Neural progenitor cell (in vitro differentiated cells): ENCODE measurements around the gene TMEM184A. TPM values are rescaled to one million over a fixed set of nuclear protein-coding genes. Genes with fewer than 3 reads are reported as not detected.
A peak's percentile ranks its signal among the peaks of the same experiment; 100 is the strongest.

Experiments
- DNase-seq: peaks from one replicate; pipeline ENCODE4 v3.0.0-alpha.2; 2016; ENCODE audit warnings: low spot score
- H2AFZ ChIP-seq: fragments of 200-600 bp; sonication (generic); replicated peaks from 2 replicates; pipeline ENCODE4 v1.6.1; 2016; ENCODE audit warnings: antibody characterized with exemption
- H3F3A ChIP-seq: fragments of 200-600 bp; sonication (generic); 2 replicates; pipeline ENCODE4 v1.6.1; 2016; ENCODE audit warnings: antibody characterized with exemption, low read depth
- H3K27ac ChIP-seq: fragments of 200-600 bp; sonication (generic); 2 replicates; pipeline ENCODE4 v1.5.1; 2016; ENCODE audit warnings: mild to moderate bottlenecking
- H3K27me3 ChIP-seq: fragments of 200-600 bp; sonication (generic); 2 replicates; pipeline ENCODE4 v1.6.1; 2016; ENCODE audit warnings: mild to moderate bottlenecking, moderate library complexity
- H3K36me3 ChIP-seq: fragments of 200-600 bp; sonication (generic); 2 replicates; pipeline ENCODE4 v1.5.1; 2016
- H3K4me1 ChIP-seq: fragments of 200-600 bp; sonication (generic); 2 replicates; pipeline ENCODE4 v1.6.1; 2016; ENCODE audit warnings: mixed run types
- H3K4me2 ChIP-seq: fragments of 200-600 bp; sonication (generic); 2 replicates; pipeline ENCODE4 v1.6.1; 2016
- H3K4me3 ChIP-seq: fragments of 200-600 bp; sonication (generic); 2 replicates; pipeline ENCODE4 v1.5.1; 2016
- H3K79me2 ChIP-seq: fragments of 200-600 bp; sonication (generic); 2 replicates; pipeline ENCODE4 v1.6.1; 2016; ENCODE audit warnings: low read depth
- H3K9ac ChIP-seq: fragments of 200-600 bp; sonication (generic); 2 replicates; pipeline ENCODE4 v1.6.1; 2016
- H3K9me3 ChIP-seq: fragments of 200-600 bp; sonication (generic); 2 replicates; pipeline ENCODE4 v1.5.1; 2016; ENCODE audit warnings: low read depth
- H4K20me1 ChIP-seq: fragments of 200-600 bp; sonication (generic); 2 replicates; pipeline ENCODE4 v1.6.1; 2016; ENCODE audit warnings: low read depth
- H3K27ac Mint-ChIP-seq: 3 replicates; pipeline ENCODE4 v1.8.0; 2021; ENCODE audit warnings: mixed read lengths
- H3K27me3 Mint-ChIP-seq: 2 replicates; pipeline ENCODE4 v1.8.0; 2022; ENCODE audit warnings: low read depth, mild to moderate bottlenecking, inconsistent platforms, moderate library complexity, mixed read lengths; ENCODE audit not compliant: insufficient read depth
- H3K36me3 Mint-ChIP-seq: 3 replicates; pipeline ENCODE4 v1.8.0; 2021; ENCODE audit warnings: mixed read lengths
- H3K4me1 Mint-ChIP-seq: 3 replicates; pipeline ENCODE4 v1.8.0; 2021; ENCODE audit warnings: mixed read lengths
- H3K4me3 Mint-ChIP-seq: 3 replicates; pipeline ENCODE4 v1.8.0; 2021; ENCODE audit warnings: mild to moderate bottlenecking, moderate library complexity, mixed read lengths
- H3K9me3 Mint-ChIP-seq: 3 replicates; pipeline ENCODE4 v1.8.0; 2020; ENCODE audit warnings: mixed read lengths
- CTCF ChIP-seq: fragments of 200-600 bp; sonication (generic); IDR thresholded peaks from 2 replicates; pipeline ENCODE4 v1.5.1; 2017; ENCODE audit warnings: antibody characterized with exemption, mild to moderate bottlenecking
- EZH2 ChIP-seq: fragments of 200-600 bp; sonication (generic); IDR thresholded peaks from 2 replicates; pipeline ENCODE4 v1.6.1; 2017; ENCODE audit warnings: antibody characterized with exemption, mild to moderate bottlenecking, moderate library complexity
- EZH2phosphoT487 ChIP-seq: fragments of 200-600 bp; sonication (generic); IDR thresholded peaks from 2 replicates; pipeline ENCODE4 v1.6.1; 2017; ENCODE audit warnings: antibody characterized with exemption
- total RNA-seq: library from RNA; depleted of rRNA; stranded (reverse); fragments of >200 nt; gene quantifications from 2 replicates; pipeline ENCODE4 v1.2.3, GENCODE V29; 2015; ENCODE audit warnings: low replicate concordance

TMEM184A gene
- total RNA-seq, 1 donor from 2014 or later: 0.17 TPM

GRCh38 chr7:1598961-1599639 lies 43.1 kb upstream of the TMEM184A start:
- Histone ChIP-seq H3F3A (no peaks in the 10 kb centered on the region), H4K20me1 (no peaks in the 10 kb centered on the region), H3K4me2 (no peak overlapping the region), H2AFZ (no peak overlapping the region), H3K4me3 (no peak overlapping the region), H3K9ac (no peak overlapping the region), H3K27ac (no peak overlapping the region), H3K36me3 (no peaks in the 10 kb centered on the region), H3K9me3 (no peaks in the 10 kb centered on the region), H3K4me1 (no peaks in the 10 kb centered on the region), H3K79me2 (no peaks in the 10 kb centered on the region), H3K27me3 (no peaks in the 10 kb centered on the region)
- peaks cover 5% of the 10 kb centered on the region for H3K4me1 Mint-ChIP-seq
- no peak for DNase-seq
- no peak for TF ChIP-seq CTCF
- no peak for TF ChIP-seq EZH2
- no peak for TF ChIP-seq EZH2phosphoT487
- peaks cover 7% of the 10 kb centered on the region for H3K27me3 Mint-ChIP-seq
- no peak overlapping the region for H3K27ac Mint-ChIP-seq
- H3K36me3 Mint-ChIP-seq: no peaks in the 10 kb centered on the region
- H3K4me3 Mint-ChIP-seq: no peak overlapping the region
- no peaks in the 10 kb centered on the region for H3K9me3 Mint-ChIP-seq

- TF ChIP-seq EZH2phosphoT487: no peak
- no peak for TF ChIP-seq EZH2
- no peak for TF ChIP-seq CTCF
- Histone ChIP-seq H3F3A (no peaks in the 10 kb centered on the region), H3K4me1 (no peaks in the 10 kb centered on the region), H3K9me3 (no peaks in the 10 kb centered on the region), H3K27ac (no peak overlapping the region), H3K36me3 (no peaks in the 10 kb centered on the region), H3K9ac (no peak overlapping the region), H2AFZ (no peak overlapping the region), H4K20me1 (no peaks in the 10 kb centered on the region), H3K4me2 (no peak overlapping the region), H3K27me3 (no peaks in the 10 kb centered on the region), H3K79me2 (no peaks in the 10 kb centered on the region), H3K4me3 (no peak overlapping the region)
- Mint-ChIP-seq H3K27me3 (peaks cover 9% of the 10 kb centered on the region), H3K9me3 (no peaks in the 10 kb centered on the region), H3K4me1 (peaks cover 5% of the 10 kb centered on the region), H3K4me3 (no peak overlapping the region), H3K36me3 (no peaks in the 10 kb centered on the region), H3K27ac (peak overlapping the region; percentile 78)
- DNase-seq: no peak
Measured at GRCh38 chr7:1598286-1598685, 42.3 kb upstream of the TMEM184A start.

GRCh38 chr7:1597791-1598190 lies 41.8 kb upstream of the TMEM184A start:
- no peak for DNase-seq
- no peak overlapping the region for H3K27ac Mint-ChIP-seq

More at GRCh38 chr7:1597791-1598190, 41.8 kb upstream of the TMEM184A start:
- Histone ChIP-seq H3K36me3 (no peaks in the 10 kb centered on the region), H3K79me2 (no peaks in the 10 kb centered on the region), H4K20me1 (no peaks in the 10 kb centered on the region), H3K4me3 (no peak overlapping the region), H3K4me1 (no peaks in the 10 kb centered on the region), H3K9ac (no peak overlapping the region), H3K9me3 (no peaks in the 10 kb centered on the region), H3K27ac (no peak overlapping the region), H2AFZ (no peak overlapping the region), H3F3A (no peaks in the 10 kb centered on the region), H3K27me3 (no peaks in the 10 kb centered on the region), H3K4me2 (no peak overlapping the region)
- no peak overlapping the region for H3K4me3 Mint-ChIP-seq
- peaks cover 4% of the 10 kb centered on the region for H3K4me1 Mint-ChIP-seq
- H3K9me3 Mint-ChIP-seq: no peaks in the 10 kb centered on the region
- peaks cover 12% of the 10 kb centered on the region for H3K27me3 Mint-ChIP-seq
- H3K36me3 Mint-ChIP-seq: no peaks in the 10 kb centered on the region
- TF ChIP-seq CTCF (no peak), EZH2phosphoT487 (no peak), EZH2 (no peak)
